Activated CD8-positive, alpha-beta memory T cell treated with anti-CD3 and anti-CD28 coated beads, Interleukin-2, amount 50 U/mL, for 1 hour (primary cell): ENCODE results near the gene XG.
A peak's percentile ranks its signal among the peaks of the same experiment; 100 is the strongest.
"Not testable (repeated sequence)": the region's sequence is repeated elsewhere in the genome, so short reads cannot be mapped to it uniquely, and the experiment has no call there.

ENCODE experiments used
- DNase-seq: peaks from one replicate; pipeline ENCODE4 v3.0.0-alpha.2; 2020; ENCODE audit errors: extremely low read depth

The XG gene

GRCh38 chrX:2751874-2752300 lies at the start of gene XG:
Gene XG, plus strand, starts transcription at chrX:2752040. Its CDS starts 235 bp downstream, at chrX:2752275.
- not testable (repeated sequence) for DNase-seq

GRCh38 chrX:2703991-2704369 lies 47.9 kb upstream of the XG start:
- no peak for DNase-seq

GRCh38 chrX:2705046-2705832 lies 46.6 kb upstream of the XG start:
- no peak for DNase-seq

GRCh38 chrX:2707334-2707760 lies 44.5 kb upstream of the XG start:
- DNase-seq, result peak; percentile 43

GRCh38 chrX:2708021-2708420 lies 43.8 kb upstream of the XG start:
- no peak for DNase-seq

- DNase-seq, result no peak
Observed at GRCh38 chrX:2708592-2709188, 43.1 kb upstream of the XG start.

GRCh38 chrX:2709556-2709955 lies 42.3 kb upstream of the XG start:
- DNase-seq, result no peak

- no peak for DNase-seq
Observed at GRCh38 chrX:2710041-2710840, 41.6 kb upstream of the XG start.

GRCh38 chrX:2711441-2711840 lies 40.4 kb upstream of the XG start:
- DNase-seq, result no peak

- DNase-seq, result no peak
Observed at GRCh38 chrX:2712428-2712827, 39.4 kb upstream of the XG start.

- no peak for DNase-seq
Observed at GRCh38 chrX:2712890-2713840, 38.7 kb upstream of the XG start.

- DNase-seq, result no peak
Observed at GRCh38 chrX:2714551-2714950, 37.3 kb upstream of the XG start.

GRCh38 chrX:2715066-2715600 lies 36.7 kb upstream of the XG start:
- no peak for DNase-seq

GRCh38 chrX:2717312-2717711 lies 34.5 kb upstream of the XG start:
- DNase-seq, result no peak

GRCh38 chrX:2718821-2719220 lies 33.0 kb upstream of the XG start:
- no peak for DNase-seq

GRCh38 chrX:2719774-2720447 lies 31.9 kb upstream of the XG start:
- no peak for DNase-seq

GRCh38 chrX:2723286-2723879 lies 28.5 kb upstream of the XG start:
- no peak for DNase-seq

GRCh38 chrX:2727264-2727663 lies 24.6 kb upstream of the XG start:
- DNase-seq, result not testable (repeated sequence)

GRCh38 chrX:2732076-2732475 lies 19.8 kb upstream of the XG start:
- no peak for DNase-seq

GRCh38 chrX:2732649-2733048 lies 19.2 kb upstream of the XG start:
- DNase-seq, result no peak
